ENCODE data around the gene SMAD9.

Gene SMAD9

DNA sequence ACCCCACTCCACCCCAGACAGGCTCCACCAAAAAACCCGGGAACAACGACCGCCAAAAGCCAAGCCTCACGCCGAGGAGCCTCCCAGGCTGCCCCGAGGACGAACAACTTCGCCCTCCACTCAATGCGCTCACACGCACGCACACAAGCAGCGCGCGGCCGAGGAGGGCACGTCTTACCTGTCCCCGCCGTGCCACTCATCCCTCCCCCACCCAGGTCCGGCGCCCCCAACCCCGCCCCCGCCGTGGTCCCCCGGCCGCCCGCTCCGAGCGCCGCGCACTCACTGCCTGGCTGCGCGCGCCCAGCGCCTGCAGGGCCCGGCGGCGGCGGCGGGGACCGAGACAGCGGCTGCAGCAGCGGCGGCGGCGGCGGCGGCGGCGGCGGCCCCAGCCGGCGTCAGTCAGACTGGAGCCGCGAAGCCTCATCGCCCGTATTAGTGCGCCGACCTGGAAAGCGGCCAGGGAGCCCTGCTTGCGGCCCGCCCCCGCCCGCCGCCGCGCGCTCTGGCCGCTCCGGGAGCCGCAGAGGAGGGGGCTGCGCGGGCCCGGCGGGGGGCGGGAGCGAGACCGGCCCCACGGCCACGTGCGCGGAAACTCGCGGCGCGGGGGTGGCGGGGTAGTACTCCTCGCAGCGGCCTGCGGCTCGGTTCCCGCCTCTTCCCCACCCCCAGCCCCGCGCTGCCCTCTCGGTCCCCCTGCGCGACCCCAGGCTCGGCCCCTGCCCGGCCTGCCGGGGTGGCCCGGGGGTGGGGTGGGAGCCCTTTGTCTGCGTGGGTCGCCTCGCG is at the start of gene SMAD9:
SMAD9 (minus strand) TSS at position 406 of the 783 bp plus-strand sequence. CDS start 40,549 bp downstream, outside the sequence.
- DNase-seq, result peak; percentile 52 to 64

DNA sequence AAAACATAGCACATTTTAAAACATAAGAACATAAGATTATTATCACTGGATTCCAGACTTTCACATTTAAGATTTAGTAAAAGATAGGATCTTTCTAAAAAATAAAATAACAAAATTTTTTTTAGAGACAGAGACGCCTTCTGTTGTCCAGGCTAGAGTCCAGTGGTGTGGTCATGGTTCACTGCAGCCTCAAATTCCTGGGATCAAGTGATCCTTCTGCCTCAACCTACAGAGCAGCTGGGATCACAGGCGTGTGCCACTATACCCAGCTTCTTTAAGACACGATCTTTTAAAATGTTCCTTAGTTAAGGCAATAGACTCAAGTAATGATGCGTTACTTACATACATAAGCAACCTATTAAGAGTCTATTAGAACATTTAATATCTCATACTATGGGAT is 46.4 kb upstream of the SMAD9 start:
- DNase-seq, result no peak

DNA sequence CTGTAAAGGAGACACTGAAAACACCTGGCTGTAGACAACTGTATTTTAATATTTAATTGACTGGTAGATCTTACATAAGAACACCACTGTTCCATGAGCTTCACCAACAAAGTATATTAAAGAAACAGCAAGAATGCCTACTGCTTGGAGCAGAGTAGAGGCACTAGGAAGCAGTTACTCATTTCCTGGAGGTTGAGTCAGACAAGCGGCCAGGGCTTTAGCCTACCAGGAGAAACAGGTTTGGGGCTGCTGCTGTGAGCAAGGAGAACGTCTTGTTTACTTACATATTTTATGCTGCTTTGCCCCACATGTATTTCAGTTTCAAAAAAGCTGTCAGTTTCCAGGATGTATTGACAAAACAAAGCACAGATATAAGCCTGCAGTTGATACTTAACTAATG is 45.7 kb upstream of the SMAD9 start:
- no peak for DNase-seq

DNA sequence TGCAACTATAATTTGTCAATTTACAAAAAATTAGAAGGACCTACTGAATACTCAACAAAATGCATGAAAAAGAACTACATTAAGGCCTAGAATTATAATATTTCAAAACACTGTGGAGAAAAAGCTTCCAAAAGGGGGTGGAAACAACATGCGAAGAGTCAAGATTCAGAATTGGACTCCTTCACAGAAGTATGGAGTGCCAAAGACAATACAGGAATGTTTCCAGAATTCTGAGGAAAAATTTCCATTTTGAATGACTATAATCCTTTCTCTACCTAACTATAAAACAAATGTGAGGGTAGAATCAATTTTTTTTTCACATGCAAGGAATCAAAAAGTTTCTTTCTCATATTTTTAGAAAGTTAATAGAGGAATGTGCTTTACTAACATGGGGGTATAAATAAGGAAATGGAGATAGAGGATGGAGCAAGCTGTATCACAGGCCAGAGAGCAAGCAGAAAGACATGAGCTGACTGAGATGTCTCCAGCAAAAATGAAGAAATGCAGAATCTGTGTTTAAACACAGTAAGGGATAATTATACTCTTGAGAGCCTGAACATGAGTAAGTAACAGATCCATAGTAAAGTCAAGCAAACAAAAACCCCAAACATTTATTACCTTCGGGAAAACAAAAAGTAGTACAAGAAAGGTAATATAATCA is 39.5 kb upstream of the SMAD9 start:
- no peak for DNase-seq

DNA sequence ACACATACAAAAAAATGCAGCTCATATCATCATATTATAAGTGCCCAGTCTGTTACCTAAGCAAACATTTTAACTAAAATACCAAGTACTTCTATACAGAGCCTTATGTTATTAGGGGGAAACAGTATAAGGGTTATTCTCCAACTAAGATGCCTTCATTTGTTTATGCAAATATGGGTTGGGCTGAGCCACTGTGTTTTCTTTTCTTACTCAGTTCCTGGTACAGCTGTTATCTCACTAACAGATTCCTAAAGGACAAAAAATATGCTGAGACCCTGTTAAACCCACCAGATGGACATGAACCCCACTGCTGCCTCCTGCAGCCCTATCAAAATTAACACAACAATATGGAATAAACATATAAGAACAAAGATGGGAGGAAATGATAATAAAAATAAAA is 34.5 kb upstream of the SMAD9 start:
- no peak for DNase-seq

DNA sequence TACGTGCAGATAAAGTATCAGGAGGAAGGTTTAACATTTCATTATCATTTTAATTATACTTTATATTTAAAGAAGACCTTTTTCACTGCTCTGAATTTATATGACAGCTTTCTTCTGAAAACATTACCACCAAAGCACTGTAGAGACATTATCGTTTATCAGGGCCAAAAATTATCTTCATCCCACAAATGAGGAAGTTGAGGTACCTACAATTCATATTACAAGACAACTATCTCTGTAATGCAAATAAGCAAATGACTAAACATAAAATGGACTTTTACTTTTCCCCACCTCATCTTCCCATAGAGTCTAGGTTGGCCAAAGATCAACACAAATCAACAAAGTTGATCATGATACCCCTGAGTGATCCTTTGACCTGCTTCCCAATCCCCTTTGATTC is 30.9 kb upstream of the SMAD9 start:
- no peak for DNase-seq

DNA sequence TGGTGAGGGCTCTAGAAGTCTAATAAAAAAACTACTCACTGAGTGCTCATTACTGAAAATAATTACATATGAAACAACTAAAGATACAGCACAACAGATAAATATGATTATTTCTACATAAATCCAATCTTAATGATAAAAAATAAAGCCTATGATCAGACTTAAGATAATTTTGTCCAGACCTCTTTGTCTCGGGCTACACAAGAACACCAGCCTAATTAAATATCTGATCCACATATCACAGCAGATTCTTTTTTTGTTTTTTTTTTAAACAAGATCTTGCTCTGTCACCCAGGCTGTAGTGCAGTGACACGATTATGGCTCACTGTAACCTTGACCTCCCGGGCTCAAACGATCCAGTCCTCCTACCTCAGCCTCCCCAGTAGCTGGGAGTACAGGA is 30.3 kb upstream of the SMAD9 start:
- DNase-seq, result no peak

DNA sequence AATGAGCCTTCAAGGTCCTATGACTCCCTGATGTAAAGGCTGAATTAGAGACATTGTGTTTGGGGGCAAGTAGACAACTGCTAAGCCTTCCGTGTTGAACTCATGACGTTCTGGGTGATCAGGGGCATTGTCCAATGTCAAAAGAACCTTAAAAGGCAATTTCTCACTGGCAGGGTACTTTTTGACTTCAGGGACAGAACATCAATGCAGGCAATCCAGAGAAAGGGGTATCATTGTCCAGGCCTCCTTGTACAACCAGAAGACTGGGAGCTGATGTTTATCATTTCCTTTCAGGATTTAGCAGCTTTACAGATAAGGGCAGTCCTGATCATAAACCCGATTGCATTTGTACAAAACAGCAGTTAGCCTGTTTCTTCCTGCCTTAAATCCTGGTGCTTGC is 25.0 kb upstream of the SMAD9 start:
- DNase-seq, result peak in 1 of 2 experiments; percentile 48

DNA sequence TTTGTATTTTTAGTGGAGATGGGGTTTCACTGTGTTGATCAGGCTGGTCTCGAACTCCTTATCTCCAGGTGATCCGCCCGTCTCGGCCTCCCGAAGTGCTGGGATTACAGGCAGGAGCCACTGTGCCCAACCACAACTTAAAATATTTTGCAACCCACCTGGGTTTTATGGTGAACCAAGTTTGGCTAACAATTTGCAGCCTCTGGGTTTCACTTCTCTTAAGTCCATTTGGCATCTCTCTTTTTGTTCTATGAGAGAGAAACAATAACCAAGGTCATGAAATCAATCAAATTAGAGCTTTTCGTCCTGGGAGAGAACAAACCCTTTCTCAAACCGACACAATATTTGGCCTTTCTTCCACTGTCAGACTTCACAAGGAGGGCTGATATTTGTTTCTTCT is 5.6 kb upstream of the SMAD9 start:
- no peak for DNase-seq

DNA sequence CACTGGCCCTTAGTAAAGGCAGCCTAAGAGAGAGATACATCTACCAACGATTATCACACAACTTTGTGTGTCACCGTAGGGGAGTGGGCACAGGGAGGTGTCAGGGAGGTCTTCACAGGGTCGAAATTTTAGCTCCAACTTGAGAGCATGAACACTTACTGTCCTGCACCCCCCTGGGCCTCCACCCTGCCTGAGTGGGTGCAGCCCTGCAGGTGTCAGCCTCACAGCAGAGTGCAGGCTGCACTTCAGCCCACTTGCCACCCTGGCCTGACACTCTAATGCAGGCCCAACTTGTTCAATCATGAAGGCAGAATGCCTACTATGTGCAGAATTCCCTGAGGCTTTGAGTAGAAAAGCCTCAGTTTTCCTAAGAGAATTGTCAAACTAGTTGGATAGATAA is 4.0 kb upstream of the SMAD9 start:
- no peak for DNase-seq

DNA sequence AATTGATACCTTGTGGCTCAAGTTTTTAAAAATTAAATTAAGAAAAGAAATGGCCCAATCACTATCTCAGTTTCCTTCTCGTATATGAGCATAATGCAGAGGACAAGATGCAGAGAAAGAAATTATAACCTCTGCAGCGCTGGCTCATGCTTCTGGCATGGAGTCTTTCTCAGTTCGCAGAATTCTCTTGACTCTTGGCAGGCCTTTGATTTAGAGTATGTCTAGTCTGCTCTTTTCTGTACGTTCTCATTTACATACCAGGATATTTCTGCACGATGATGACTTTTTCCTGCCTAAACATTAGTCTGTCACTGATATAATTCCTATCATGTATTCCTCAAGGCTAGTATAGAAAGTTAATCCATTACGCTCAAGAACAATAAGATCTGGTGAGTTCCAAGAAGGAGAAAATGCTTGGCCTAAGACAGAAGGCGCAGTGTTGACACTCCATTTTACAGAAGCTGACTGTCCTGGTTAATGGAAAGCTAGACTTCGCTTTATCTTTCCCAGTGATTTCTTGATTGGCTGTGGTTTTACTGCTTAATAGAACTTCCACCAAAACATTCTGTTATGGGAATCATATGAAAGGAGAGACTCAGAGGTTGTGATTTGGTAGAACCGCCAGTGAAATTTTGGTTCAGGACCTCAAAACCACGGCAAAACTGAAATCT is 1.7 kb upstream of the SMAD9 start:
- DNase-seq, result no peak

DNA sequence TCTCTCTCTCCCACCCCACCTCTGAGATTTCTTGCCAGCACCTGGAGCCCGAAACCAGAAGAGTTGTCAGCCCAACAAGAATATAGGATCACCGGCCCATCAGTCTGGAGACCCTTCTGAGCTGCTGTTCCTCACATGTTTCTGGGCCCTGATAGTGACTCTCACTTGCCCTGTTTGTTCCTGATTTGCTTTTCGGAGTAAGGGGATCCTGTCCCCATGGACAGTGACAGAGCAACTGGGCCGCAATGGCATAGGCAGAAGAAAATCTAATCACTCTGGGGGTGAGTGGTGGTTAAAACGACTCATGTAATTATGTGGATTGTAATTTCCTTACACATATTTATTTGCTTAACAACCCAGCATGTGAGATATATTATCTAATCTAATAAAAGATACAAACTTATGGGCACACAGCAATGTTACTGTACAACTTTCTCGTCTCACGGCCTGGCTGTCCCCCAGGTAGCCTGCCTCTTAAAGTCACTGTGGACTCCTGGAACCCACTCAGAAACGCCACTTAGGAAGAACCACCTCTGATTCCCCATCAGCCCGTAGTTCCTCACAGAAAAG is 663 bp upstream of the SMAD9 start:
- no peak for DNase-seq

DNA sequence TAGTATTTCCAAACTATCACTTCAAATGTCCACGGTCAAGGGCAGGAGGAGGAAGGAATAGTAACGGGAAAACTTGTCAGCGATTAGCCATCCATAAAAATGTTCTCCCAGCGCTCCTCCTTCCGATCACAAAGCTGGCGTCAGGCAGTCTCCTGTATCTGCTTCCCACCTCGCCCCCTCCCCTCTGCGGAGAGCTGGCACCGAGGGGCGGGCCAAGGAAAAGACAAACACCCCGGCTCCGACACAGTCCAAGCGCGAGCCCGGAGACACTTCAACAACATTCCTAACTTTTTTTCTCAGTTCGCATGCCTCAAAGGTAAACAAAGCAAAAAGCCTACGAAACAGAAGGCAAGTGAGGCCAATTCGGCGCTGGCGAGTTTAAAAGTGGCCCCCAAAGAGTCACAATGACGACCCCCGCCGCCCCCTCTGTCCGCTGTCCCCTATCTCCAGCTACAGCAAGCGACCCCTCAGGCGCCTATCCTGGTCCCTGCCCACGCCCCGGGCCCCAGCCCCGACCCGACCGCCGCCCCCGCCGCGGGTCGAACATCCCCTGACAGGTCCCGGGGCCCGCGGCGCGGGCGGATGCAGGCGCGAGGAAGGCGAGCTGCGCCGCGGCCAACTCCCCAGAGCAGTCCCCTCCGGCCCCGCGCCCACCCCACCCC is 736 bp downstream of the SMAD9 start:
- peak in 1 of 2 experiments; percentile 12 for DNase-seq

DNA sequence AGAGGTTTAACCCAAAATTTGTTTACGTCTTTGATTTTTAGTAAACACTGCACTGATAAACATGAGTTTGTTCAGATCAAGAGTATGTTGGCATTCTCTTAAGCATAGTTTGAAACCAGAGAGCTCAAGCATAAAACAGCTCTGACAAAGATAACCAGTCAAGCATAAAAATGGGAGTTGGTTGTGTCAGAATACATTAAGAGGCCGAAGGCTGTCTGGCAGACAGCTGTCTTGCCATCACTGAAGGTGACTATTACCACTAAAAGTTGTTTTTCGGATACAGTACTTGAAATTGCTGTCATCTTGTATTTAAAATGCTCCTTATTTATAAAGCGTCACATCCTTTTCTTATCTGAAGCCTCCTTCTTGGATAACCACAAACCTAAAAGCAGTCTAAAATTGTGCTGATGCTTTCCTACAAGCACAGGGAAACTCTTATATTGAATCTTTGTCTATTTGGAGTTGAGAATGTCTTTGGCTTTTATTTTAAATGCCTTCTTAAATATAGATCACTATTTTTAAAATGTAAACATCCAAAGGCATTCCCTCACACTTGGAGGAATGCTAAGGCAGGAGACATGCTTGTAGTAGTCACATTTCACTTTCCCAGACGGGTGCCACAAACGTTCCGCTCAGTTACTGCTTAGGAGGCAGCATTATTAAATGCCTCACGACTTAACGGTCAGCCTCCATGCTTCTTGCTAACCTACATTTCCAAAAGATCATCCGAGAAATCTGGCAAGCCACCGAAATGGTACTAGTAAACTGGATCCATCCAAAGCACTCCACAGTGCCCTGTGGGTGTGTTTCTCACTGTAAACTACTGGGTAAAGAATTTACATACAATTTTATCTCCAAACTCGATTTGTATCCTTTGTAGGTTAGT is 1.5 kb downstream of the SMAD9 start:
- no peak for DNase-seq

DNA sequence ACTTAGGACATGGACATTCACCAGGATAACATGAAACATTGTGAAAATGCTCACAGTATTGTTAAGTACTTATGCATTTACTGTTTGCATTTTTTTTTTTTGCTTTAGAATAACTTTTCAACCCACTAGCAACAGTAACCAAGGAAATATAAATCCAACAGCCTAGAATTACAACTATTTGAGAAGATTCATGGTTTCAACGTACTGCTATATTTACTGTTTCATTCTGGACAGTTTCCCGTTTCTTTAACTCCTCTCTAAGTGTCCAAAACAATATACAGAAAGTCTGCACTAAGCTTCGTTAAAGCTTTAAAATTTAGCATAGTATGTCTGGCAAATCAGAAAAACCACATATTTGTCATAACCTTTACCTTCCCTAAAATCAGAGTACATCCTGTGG is 2.7 kb downstream of the SMAD9 start:
- DNase-seq, result no peak

DNA sequence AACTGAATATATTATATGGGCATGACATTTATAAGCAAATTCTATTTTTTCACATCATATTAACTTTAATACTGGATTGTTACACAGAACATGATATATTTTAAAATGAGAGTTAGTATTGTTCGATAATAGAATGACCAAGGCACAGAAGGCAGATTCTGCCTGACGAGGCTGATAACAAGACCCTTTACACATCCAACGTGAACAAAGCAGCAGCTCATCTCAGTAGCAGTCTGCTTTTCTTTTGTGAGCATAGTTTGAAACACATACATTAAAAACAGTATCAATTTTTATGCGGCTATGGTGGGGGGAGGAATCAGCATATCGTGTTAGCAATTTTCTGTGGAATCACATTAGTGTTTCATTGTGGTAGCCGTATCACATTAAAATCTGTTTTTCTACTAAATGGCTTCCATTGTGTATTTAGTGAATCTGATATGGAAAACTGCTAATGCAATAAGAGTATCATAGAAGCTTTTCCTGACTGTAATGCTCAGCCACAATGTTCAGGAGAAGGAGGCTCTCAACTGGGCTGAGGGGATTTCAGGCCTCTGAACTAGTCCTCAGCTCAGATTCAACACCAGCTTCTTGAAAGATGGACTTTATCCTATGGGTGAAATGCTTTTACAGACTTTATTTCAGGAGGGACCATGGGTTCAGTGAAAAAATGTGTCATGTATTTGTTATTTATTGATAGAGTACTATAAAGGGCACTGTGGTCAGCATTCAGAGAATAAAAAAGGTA is 4.0 kb downstream of the SMAD9 start:
- no peak for DNase-seq

DNA sequence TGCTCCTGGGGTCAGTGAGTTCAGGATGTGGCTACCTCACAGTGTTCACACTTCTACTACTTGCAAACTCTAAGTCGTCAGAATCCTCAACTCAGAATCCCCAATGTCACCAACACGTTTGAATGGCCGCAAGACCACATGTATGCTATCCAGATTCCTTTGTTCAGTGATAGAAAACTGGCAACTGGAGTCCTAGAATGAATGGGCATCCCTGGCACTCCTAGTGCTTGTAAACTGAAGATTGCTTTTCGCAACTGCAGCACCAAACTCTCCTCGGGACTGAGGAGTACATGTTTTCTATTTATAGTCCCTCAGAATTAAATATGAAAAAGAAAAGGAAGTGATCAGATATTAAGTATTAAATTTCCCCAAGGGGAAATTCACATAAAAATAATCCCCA is 4.9 kb downstream of the SMAD9 start:
- no peak for DNase-seq

DNA sequence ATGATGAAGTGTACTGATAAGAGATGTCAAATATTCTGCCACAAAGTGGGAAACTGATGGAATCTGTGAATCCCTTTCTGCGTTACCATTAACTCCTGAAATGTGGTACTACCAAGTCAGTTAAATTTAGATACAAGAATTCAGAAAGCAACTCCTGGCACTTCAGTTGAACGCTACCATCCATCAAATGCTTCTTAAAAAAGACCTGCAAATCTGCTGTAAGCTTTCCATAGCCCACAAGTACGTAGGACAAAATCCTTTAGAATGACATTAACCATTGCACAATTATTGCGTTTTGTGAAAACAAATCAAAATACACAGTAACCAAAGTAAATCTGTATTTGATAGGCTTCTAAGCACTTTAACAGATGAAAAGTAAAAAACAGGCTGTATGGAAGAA is 5.4 kb downstream of the SMAD9 start:
- DNase-seq, result no peak

DNA sequence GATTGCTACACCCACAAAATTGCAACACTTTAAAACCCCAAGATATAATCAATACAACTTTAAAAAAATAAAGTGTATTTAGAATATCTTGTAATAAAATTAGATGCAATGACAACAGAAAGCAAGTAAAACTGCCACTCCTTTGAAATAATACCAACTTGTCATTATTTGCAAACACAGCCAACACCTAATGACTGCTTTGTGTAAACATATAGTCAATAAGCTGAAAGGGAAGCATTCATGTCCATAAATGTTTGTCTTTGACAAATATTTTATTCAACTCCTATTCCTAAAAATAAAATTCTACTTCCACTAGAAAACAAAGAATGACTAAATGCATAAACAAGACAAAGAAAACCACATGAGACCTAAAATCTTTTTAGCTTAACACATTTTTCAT is 6.6 kb downstream of the SMAD9 start:
- DNase-seq, result peak; percentile 62 to 68

DNA sequence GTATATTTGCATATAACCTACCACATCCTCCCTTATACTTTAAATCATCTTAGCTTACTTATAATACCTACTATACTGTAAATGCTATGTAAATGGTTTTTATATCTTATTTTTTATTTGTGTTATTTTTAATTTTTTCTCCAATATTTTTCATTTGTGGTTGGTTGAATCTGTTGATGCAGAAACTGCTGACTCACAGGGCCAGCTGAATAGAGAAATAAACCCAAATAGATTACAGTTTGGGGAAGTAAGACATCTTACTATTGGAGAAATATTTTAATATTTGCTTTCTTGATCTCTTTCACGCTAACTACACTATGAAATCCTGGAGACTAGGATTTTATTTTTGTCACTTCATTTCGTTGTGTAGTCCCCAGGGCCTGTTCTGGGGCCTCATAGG is 7.1 kb downstream of the SMAD9 start:
- no peak for DNase-seq

DNA sequence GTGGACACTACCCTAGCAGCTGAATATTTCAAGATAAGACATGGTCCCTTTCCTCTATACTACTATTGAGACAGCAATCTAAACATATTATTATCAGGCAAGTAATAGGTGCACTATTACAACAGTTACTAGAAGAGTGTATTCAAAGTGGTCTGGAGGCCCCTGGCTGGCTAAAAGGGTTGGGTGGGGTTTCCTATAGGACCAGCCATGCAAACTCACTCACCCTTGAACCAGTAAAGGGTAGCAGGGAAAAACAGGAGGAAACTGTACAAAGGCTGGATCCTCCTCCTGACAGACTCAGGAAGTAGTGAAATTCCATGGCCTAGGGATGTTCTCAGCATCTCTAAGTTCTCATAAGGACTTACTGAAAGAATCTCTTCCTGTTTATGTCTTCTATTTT is 7.7 kb downstream of the SMAD9 start:
- no peak for DNase-seq
